ENCODE data around the gene MAPT. TPM values are rescaled to one million over a fixed set of nuclear protein-coding genes. Genes with fewer than 3 reads are reported as not detected.
A peak's percentile ranks its signal among the peaks of the same experiment; 100 is the strongest.

Gene MAPT
- total RNA-seq, 1 experiment from 2014 or later, result 37.5 TPM

DNA sequence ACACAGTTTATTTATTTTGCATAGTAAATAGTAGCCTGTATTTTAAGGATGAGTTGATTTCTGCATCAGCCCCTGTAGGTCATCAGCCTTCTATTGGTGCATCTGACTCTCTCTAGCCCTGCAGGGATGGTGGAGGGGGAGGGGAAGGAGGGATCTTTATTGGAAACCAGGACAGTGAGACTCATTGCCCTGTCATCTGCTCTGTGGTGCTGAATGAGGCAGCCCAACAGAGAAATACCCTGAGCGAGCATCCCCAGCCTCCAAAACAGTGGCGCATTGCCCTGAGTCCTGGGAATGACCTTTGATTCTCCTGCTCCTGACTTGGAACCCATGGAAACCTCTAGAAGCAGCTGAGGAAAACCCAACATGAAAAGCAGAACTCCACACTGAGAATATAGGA, 59.2 kb downstream of the MAPT start:
- BruUV-seq (replicated peaks), result no TSS peak
- ATAC-seq (no peak), DNase-seq (ENCODE audit: low read depth, low spot score) (no peak)
- Histone ChIP-seq H3K9ac (ENCODE audit: low read length) (no peak overlapping the region; the same call in 1 of the 2 replicates), H2AFZ (ENCODE audit: low read depth, low read length, poor library complexity, severe bottlenecking) (no peak overlapping the region), H3K4me2 (ENCODE audit: low read length) (no peak overlapping the region), H3K27me3 (ENCODE audit: insufficient read depth, low read length) (no peaks in the 10 kb centered on the region), H3K9me2 (ENCODE audit: insufficient read depth) (no peaks in the 10 kb centered on the region), H3K9me3 (ENCODE audit: control insufficient read depth in 1 of 2, insufficient read depth in 1 of 2, low read depth in 1 of 2, low read length in 2 of 2) (no peaks in the 10 kb centered on the region), H3K36me3 (ENCODE audit: control insufficient read depth in 1 of 2, insufficient read depth in 2 of 2, low read length in 2 of 2) (no peaks in the 10 kb centered on the region), H3K79me2 (ENCODE audit: insufficient read depth, low read length) (no peaks in the 10 kb centered on the region), H3K4me1 (ENCODE audit: control insufficient read depth in 1 of 2, insufficient read depth in 2 of 2, low read length in 2 of 2) (peaks cover 17 to 43% of the 10 kb centered on the region in 2 experiments), H4K20me1 (ENCODE audit: insufficient read depth) (no peaks in the 10 kb centered on the region; the same call in 1 of the 2 replicates), H3K27ac (ENCODE audit: low read depth, low read length) (no peak overlapping the region), H3K4me3 (replicated peaks in 1 of 2; ENCODE audit: low read depth in 1 of 2, low read length in 2 of 2) (no peak overlapping the region)
- CTCF ChIA-PET, result no interaction called here
- RAD21 ChIA-PET (ENCODE audit: low non-redundant PET in 1 of 2, low total read pairs in 2 of 2, uncharacterized antibody in 2 of 2, unreplicated experiment in 2 of 2), result no interaction called here
- intact Hi-C loops (cut with micrococcal nuclease), result no loop called here
- TF ChIP-seq ZFX (IDR thresholded peaks at IDR 0.05) (no peak), TCF7L2 (IDR thresholded peaks at IDR 0.05; ENCODE audit: borderline replicate concordance, extremely low read depth, insufficient read depth, insufficient read length) (no peak), SIN3A (IDR thresholded peaks at IDR 0.05; ENCODE audit: low read depth) (no peak)
- POLR2A ChIA-PET, result no interaction called here

DNA sequence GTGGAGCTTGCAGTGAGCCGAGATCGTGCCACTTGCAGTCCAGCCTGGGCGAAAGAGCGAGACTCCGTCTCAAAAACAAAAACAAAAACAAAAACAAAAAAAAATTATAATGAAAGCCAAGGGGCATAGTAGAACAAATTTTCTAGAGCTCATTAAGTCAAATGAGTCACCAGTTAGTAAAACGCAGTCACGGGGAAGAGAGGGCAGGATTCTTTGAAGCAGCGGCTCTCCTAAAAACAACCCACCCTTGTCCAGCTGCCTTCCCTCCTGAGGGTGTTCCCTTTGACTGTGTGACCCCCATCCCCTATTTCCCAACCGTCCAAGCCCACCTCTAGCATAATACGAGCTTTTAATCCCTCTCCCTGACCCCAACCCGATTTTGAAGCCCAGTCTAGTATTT, 60.6 kb downstream of the MAPT start:
- BruUV-seq (replicated peaks), result no TSS peak
- Histone ChIP-seq H3K4me1 (ENCODE audit: control insufficient read depth in 1 of 2, insufficient read depth in 2 of 2, low read length in 2 of 2) (peaks cover 9 to 31% of the 10 kb centered on the region in 2 experiments), H3K4me3 (replicated peaks in 1 of 2; ENCODE audit: low read depth in 1 of 2, low read length in 2 of 2) (peak overlapping the region in 1 of 2 experiments; percentile 21; a peak in 1 of 4 replicates), H3K27ac (ENCODE audit: low read depth, low read length) (no peak overlapping the region), H2AFZ (ENCODE audit: low read depth, low read length, poor library complexity, severe bottlenecking) (no peak overlapping the region), H3K79me2 (ENCODE audit: insufficient read depth, low read length) (no peaks in the 10 kb centered on the region), H3K4me2 (ENCODE audit: low read length) (peak overlapping the region; percentile 48), H3K9me3 (ENCODE audit: control insufficient read depth in 1 of 2, insufficient read depth in 1 of 2, low read depth in 1 of 2, low read length in 2 of 2) (no peaks in the 10 kb centered on the region), H3K9me2 (ENCODE audit: insufficient read depth) (no peaks in the 10 kb centered on the region), H3K9ac (ENCODE audit: low read length) (peak overlapping the region; percentile 22; the same call in 1 of the 2 replicates), H4K20me1 (ENCODE audit: insufficient read depth) (no peaks in the 10 kb centered on the region; the same call in 1 of the 2 replicates), H3K36me3 (ENCODE audit: control insufficient read depth in 1 of 2, insufficient read depth in 2 of 2, low read length in 2 of 2) (no peaks in the 10 kb centered on the region), H3K27me3 (ENCODE audit: insufficient read depth, low read length) (no peaks in the 10 kb centered on the region)
- ATAC-seq (peak; percentile 60), DNase-seq (ENCODE audit: low read depth, low spot score) (no peak)
- intact Hi-C loops (cut with micrococcal nuclease), result no loop called here
- ChIA-PET RAD21 (ENCODE audit: low non-redundant PET in 1 of 2, low total read pairs in 2 of 2, uncharacterized antibody in 2 of 2, unreplicated experiment in 2 of 2) (no interaction called here), POLR2A (interaction anchor here (0.6 kb wide), 1 partner anchor 194 kb away, joined by 3 read pairs; no protein-coding TSS in a partner anchor), CTCF (interaction anchor here (1.5 kb wide), 1 partner anchor 8 kb away, joined by 5 read pairs; no protein-coding TSS in a partner anchor)
- TF ChIP-seq FOSL1 (IDR thresholded peaks at IDR 0.05; ENCODE audit: low read depth) (peak; percentile 40; the same call in 1 of the 2 replicates), TCF7L2 (IDR thresholded peaks at IDR 0.05; ENCODE audit: borderline replicate concordance, extremely low read depth, insufficient read depth, insufficient read length) (peak; percentile 32), SP1 (IDR thresholded peaks at IDR 0.05; ENCODE audit: low read depth) (no peak)

Data from HCT116 (cell line).